KMS-11 (cell line): Measurements from ENCODE around the gene SEPTIN2.

ENCODE experiments used
- H2AFZ ChIP-seq: fragments of 200-600 bp; sonication (generic); 2 replicates; pipeline ENCODE4 v1.6.1; 2016; ENCODE audit warnings: antibody characterized with exemption, mixed run types, low read depth
- H3K27ac ChIP-seq: fragments of 200-600 bp; sonication (generic); 2 replicates; pipeline ENCODE4 v1.6.1; 2016; ENCODE audit warnings: mild to moderate bottlenecking, mixed run types
- H3K27me3 ChIP-seq: fragments of 200-600 bp; sonication (generic); 2 replicates; pipeline ENCODE4 v1.6.1; 2017; ENCODE audit warnings: mild to moderate bottlenecking, low read depth, mixed run types, moderate library complexity; ENCODE audit not compliant: insufficient read depth
- H3K36me3 ChIP-seq: fragments of 200-600 bp; sonication (generic); 2 replicates; pipeline ENCODE4 v1.6.1; 2017; ENCODE audit warnings: mild to moderate bottlenecking, mixed run types; ENCODE audit not compliant: insufficient read depth
- H3K4me1 ChIP-seq: fragments of 200-600 bp; sonication (generic); 2 replicates; pipeline ENCODE4 v1.6.1; 2016; ENCODE audit warnings: mild to moderate bottlenecking, low read depth, mixed run types; ENCODE audit not compliant: poor library complexity, severe bottlenecking
- H3K4me2 ChIP-seq: fragments of 200-600 bp; sonication (generic); 2 replicates; pipeline ENCODE4 v1.7.0; 2016; ENCODE audit warnings: mild to moderate bottlenecking, mixed run types
- H3K4me3 ChIP-seq: fragments of 200-600 bp; sonication (generic); IDR thresholded peaks from 2 replicates; pipeline ENCODE4 v1.6.1; 2017; ENCODE audit warnings: low read depth, low read length, mixed read lengths; ENCODE audit not compliant: insufficient read depth
- H3K79me2 ChIP-seq: fragments of 200-600 bp; sonication (generic); 2 replicates; pipeline ENCODE4 v1.6.1; 2016; ENCODE audit warnings: low read depth, mixed run types; ENCODE audit not compliant: insufficient read depth
- H3K9ac ChIP-seq: fragments of 200-600 bp; sonication (generic); 2 replicates; pipeline ENCODE4 v1.6.1; 2016; ENCODE audit warnings: mild to moderate bottlenecking, mixed run types
- H4K20me1 ChIP-seq: fragments of 200-600 bp; sonication (generic); 2 replicates; pipeline ENCODE4 v1.6.1; 2016; ENCODE audit warnings: mild to moderate bottlenecking, mixed run types; ENCODE audit not compliant: insufficient read depth
- TF ChIP-seq, protein P1 (sequence below): fragments of 200-600 bp; sonication (generic); conservative IDR thresholded peaks from 2 replicates; pipeline ENCODE4 v1.6.1; 2017; ENCODE audit warnings: low read depth, mild to moderate bottlenecking, antibody characterized with exemption, low read length, moderate library complexity, mixed read lengths

SEPTIN2 gene

DNA sequence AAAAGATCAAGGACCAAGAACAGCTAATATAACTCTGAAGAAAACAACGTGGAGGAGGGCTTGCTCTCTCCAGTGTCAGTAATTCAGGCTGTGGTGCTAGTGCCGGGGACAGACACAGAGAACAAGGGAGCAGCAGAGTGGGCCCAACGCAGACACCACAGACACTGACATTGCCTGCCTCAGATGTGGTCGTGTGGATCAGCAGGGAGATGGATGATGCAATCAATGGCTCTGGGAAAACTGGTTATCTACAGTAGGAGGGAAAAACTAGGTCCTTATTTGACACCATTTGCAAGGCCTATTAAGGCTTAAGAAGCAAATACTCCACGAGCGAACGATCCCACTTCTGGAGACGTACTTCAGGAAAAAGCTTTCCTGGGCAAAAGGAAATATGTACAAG, 36.3 kb upstream of the SEPTIN2 start:
- no peak overlapping the region for H3K27ac ChIP-seq
- H3K9ac ChIP-seq = no peak overlapping the region
- H3K4me1 ChIP-seq = peaks cover 18% of the 10 kb centered on the region
- H3K4me3 ChIP-seq = no peak overlapping the region
- no peaks in the 10 kb centered on the region for H4K20me1 ChIP-seq
- no peaks in the 10 kb centered on the region for H3K36me3 ChIP-seq
- H2AFZ ChIP-seq = no peak overlapping the region
- TF ChIP-seq, protein P1, sequence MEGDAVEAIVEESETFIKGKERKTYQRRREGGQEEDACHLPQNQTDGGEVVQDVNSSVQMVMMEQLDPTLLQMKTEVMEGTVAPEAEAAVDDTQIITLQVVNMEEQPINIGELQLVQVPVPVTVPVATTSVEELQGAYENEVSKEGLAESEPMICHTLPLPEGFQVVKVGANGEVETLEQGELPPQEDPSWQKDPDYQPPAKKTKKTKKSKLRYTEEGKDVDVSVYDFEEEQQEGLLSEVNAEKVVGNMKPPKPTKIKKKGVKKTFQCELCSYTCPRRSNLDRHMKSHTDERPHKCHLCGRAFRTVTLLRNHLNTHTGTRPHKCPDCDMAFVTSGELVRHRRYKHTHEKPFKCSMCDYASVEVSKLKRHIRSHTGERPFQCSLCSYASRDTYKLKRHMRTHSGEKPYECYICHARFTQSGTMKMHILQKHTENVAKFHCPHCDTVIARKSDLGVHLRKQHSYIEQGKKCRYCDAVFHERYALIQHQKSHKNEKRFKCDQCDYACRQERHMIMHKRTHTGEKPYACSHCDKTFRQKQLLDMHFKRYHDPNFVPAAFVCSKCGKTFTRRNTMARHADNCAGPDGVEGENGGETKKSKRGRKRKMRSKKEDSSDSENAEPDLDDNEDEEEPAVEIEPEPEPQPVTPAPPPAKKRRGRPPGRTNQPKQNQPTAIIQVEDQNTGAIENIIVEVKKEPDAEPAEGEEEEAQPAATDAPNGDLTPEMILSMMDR = no peak
- peaks cover 57% of the 10 kb centered on the region; the same call in 1 of the 2 replicates for H3K79me2 ChIP-seq
- no peaks in the 10 kb centered on the region for H3K27me3 ChIP-seq
- H3K4me2 ChIP-seq = no peak overlapping the region

DNA sequence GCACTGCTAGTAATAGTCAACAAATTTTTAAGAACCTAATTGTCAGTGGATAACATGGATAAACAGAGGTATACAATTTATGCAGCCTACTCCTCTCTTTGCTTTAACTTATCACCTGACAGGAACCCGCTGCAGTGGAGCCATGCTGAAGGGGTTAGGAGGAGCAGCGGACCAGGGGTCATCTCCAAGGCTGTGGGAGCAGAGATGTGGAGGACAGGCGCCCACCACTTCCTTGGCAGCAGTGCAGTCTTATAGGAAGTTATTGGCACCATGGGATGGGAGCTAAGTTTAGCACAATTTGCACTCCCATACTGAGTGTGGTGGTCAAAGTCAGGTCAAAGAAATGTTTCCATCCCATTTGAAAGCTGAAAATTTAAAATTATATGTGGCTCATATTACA, 35.9 kb upstream of the SEPTIN2 start:
- Histone ChIP-seq H3K27ac (no peak overlapping the region), H3K4me3 (no peak overlapping the region), H3K4me1 (peaks cover 14% of the 10 kb centered on the region), H3K9ac (no peak overlapping the region), H3K79me2 (peaks cover 53% of the 10 kb centered on the region; the same call in 1 of the 2 replicates), H3K36me3 (no peaks in the 10 kb centered on the region), H3K27me3 (no peaks in the 10 kb centered on the region), H2AFZ (no peak overlapping the region), H3K4me2 (no peak overlapping the region), H4K20me1 (no peaks in the 10 kb centered on the region)
- TF ChIP-seq, protein P1 = no peak

DNA sequence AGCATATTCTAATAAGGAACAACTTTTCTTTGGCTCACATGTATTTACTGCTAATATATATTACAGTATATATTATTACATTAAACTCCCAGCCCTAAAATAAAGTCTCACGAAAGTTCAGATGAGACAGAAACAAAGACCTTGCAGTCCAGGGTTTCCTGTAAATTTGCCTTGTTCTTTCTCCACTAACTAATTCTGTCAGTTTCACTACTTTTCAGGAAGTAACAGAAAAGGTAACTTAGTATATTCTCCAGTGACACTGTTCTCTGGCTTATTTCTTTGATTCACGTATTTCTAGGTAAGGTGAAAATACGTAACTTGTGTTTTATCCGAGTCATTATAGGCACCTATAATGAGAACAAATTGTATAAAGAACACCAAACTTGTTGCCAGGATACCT, 35.4 kb upstream of the SEPTIN2 start:
- Histone ChIP-seq H3K9ac (no peak overlapping the region), H4K20me1 (no peaks in the 10 kb centered on the region), H3K4me3 (no peak overlapping the region), H3K27ac (no peak overlapping the region), H3K4me1 (peaks cover 14% of the 10 kb centered on the region), H3K36me3 (no peaks in the 10 kb centered on the region), H2AFZ (no peak overlapping the region), H3K27me3 (no peaks in the 10 kb centered on the region), H3K4me2 (no peak overlapping the region), H3K79me2 (peaks cover 54% of the 10 kb centered on the region)
- TF ChIP-seq, protein P1 = no peak

DNA sequence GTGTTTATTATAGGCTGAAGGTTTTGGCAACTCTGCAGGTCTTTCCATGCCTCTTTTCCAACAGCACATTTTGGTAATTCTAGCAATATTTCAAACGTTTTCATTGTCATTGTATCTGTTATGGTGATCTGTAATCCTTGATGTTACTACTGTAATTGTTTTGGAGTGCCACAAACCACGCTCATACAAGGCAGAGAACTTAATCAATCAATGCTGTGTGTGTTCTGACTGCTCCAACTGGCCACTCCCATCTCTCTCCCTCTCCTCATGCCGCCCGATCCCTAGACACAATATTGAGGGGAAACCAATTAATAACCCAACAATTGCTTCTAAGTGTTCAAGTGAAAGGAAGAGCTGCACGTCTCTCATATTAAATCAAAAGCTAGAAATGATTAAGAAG, 33.2 kb upstream of the SEPTIN2 start:
- H3K27ac ChIP-seq = no peak overlapping the region
- H3K36me3 ChIP-seq = no peaks in the 10 kb centered on the region
- H2AFZ ChIP-seq = no peak overlapping the region
- TF ChIP-seq, protein P1 = no peak
- H3K4me3 ChIP-seq = no peak overlapping the region
- H3K9ac ChIP-seq = no peak overlapping the region
- H3K4me1 ChIP-seq = peaks cover 14% of the 10 kb centered on the region
- no peak overlapping the region for H3K4me2 ChIP-seq
- no peaks in the 10 kb centered on the region for H4K20me1 ChIP-seq
- H3K79me2 ChIP-seq = peaks cover 55% of the 10 kb centered on the region
- H3K27me3 ChIP-seq = no peaks in the 10 kb centered on the region
